SK-N-SH (cell line): ENCODE data around the gene ZMIZ1. TPM values are rescaled to one million over a fixed set of nuclear protein-coding genes. Genes with fewer than 3 reads are reported as not detected.

Experiments used
- CTCF ChIA-PET: fragments of 300-600, 350-600 bp; formaldehyde crosslinking; extraction: SDS; loops from one replicate; lab custom pipeline; 2021; lab: Yijun Ruan, JAX
- POLR2A ChIA-PET: fragments of 350-600 bp; sonication (Branson Sonifier 250); formaldehyde crosslinking; extraction: SDS; loops from one replicate; lab custom pipeline; 2020; ENCODE audit warnings: antibody characterized with exemption, inconsistent platforms; lab: Yijun Ruan, JAX
- DNase-seq: peaks from one replicate; pipeline ENCODE4 v3.0.0; 2012
- H2AFZ ChIP-seq: fragments of 200-600 bp; sonication (generic); 2 replicates; pipeline ENCODE4 v1.8.1; 2016; ENCODE audit warnings: antibody characterized with exemption, mild to moderate bottlenecking, low read depth
- H3F3A ChIP-seq: fragments of 200-600 bp; sonication (generic); replicated peaks from 2 replicates; pipeline ENCODE3; 2016; ENCODE audit warnings: antibody characterized with exemption, mild to moderate bottlenecking; ENCODE audit not compliant: insufficient read depth
- H3K27ac ChIP-seq, 2 experiments: fragments of 200-500 bp in 1 of 2; fragments of 200-600 bp in 1 of 2; sonication (Bioruptor generic) in 1 of 2; sonication (generic), shearing (Covaris generic) in 1 of 2; 2 replicates each; pipeline versions ENCODE4 v1.5.1 to v1.6.1; 2014 to 2016; ENCODE audit warnings: low read depth in 2 of 2, inconsistent platforms in 1 of 2, low read length in 1 of 2, mild to moderate bottlenecking in 1 of 2, mixed read lengths in 1 of 2
- H3K27me3 ChIP-seq: fragments of 200-600 bp; sonication (generic), shearing (Covaris generic); 2 replicates; pipeline ENCODE4 v1.6.1; 2016; ENCODE audit warnings: mixed run types; ENCODE audit not compliant: insufficient read depth
- H3K36me3 ChIP-seq, 2 experiments: fragments of 200-500 bp in 1 of 2; fragments of 200-600 bp in 1 of 2; sonication (Bioruptor generic) in 1 of 2; sonication (generic) in 1 of 2; replicated peaks in 1 of 2; 2 replicates each; pipeline versions ENCODE3 to v1.5.1; 2014 to 2016; ENCODE audit warnings: low read length in 1 of 2, mild to moderate bottlenecking in 1 of 2; ENCODE audit not compliant: insufficient read depth in 2 of 2, control insufficient read depth in 1 of 2
- H3K4me1 ChIP-seq, 2 experiments: fragments of 200-500 bp in 1 of 2; fragments of 200-600 bp in 1 of 2; sonication (Bioruptor generic) in 1 of 2; sonication (generic), shearing (Covaris generic) in 1 of 2; 2 replicates each; pipeline versions ENCODE4 v1.5.1 to v1.6.1; 2014 to 2016; ENCODE audit warnings: low read depth in 1 of 2, low read length in 1 of 2, mixed run types in 1 of 2; ENCODE audit not compliant: insufficient read depth in 2 of 2, control insufficient read depth in 1 of 2
- H3K4me2 ChIP-seq: fragments of 200-600 bp; sonication (generic), shearing (Covaris generic); 2 replicates; pipeline ENCODE4 v1.6.1; 2017; ENCODE audit warnings: mixed run types
- H3K4me3 ChIP-seq, 2 experiments: fragments of 200-500 bp in 1 of 2; fragments of 200-600 bp in 1 of 2; sonication (Bioruptor generic) in 1 of 2; sonication (generic), shearing (Covaris generic) in 1 of 2; 2 replicates each; pipeline versions ENCODE4 v1.5.1 to v1.8.1; 2014 to 2016; ENCODE audit warnings: low read depth in 2 of 2, inconsistent platforms in 1 of 2, low read length in 1 of 2, mild to moderate bottlenecking in 1 of 2, mixed read lengths in 1 of 2, moderate library complexity in 1 of 2
- H3K79me2 ChIP-seq: fragments of 200-600 bp; sonication (generic); 2 replicates; pipeline ENCODE4 v1.8.1; 2017; ENCODE audit warnings: mild to moderate bottlenecking; ENCODE audit not compliant: insufficient read depth
- H3K9ac ChIP-seq: fragments of 200-600 bp; sonication (generic); 2 replicates; pipeline ENCODE4 v1.6.1; 2017; ENCODE audit warnings: mixed run types
- H3K9me2 ChIP-seq: fragments of 200-600 bp; sonication (generic); 2 replicates; pipeline ENCODE4 v1.6.1; 2017; ENCODE audit warnings: mixed run types
- H3K9me3 ChIP-seq: fragments of 200-600 bp; sonication (generic); 2 replicates; pipeline ENCODE4 v1.6.1; 2017; ENCODE audit warnings: mixed run types, mild to moderate bottlenecking, moderate library complexity
- H4K20me1 ChIP-seq: fragments of 200-600 bp; sonication (generic); 2 replicates; pipeline ENCODE4 v1.6.1; 2017; ENCODE audit warnings: mild to moderate bottlenecking, mixed run types; ENCODE audit not compliant: insufficient read depth
- FOXJ3 ChIP-seq: sonication (generic); formaldehyde crosslinking; IDR thresholded peaks from 2 replicates; pipeline ENCODE4 v1.5.1; 2020; ENCODE audit warnings: mild to moderate bottlenecking, missing genetic modification reagents
- FOXM1 ChIP-seq: IDR thresholded peaks from 2 replicates; pipeline ENCODE4 v1.4.0; 2012; ENCODE audit warnings: low read depth, mild to moderate bottlenecking
- GABPA ChIP-seq: IDR thresholded peaks from 2 replicates; pipeline ENCODE4 v1.4.0; 2012; ENCODE audit warnings: low read depth, mild to moderate bottlenecking
- RAD21 ChIP-seq: IDR thresholded peaks from 2 replicates; pipeline ENCODE4 v1.6.1; 2012; ENCODE audit warnings: mild to moderate bottlenecking, low read length
- TEAD4 ChIP-seq: IDR thresholded peaks from 2 replicates; pipeline ENCODE4 v1.4.0; 2012; ENCODE audit warnings: mild to moderate bottlenecking, borderline replicate concordance; ENCODE audit not compliant: insufficient read depth
- WGBS: methylation state at CpG from one replicate; pipeline ENCODE4 v1.1.6; 2017; ENCODE audit warnings: low lambda C conversion rate; 5-methylcytosine and 5-hydroxymethylcytosine counted together
- polyA plus RNA-seq, 3 experiments: library from polyadenylated mRNA; depleted of rRNA; stranded (reverse); fragments of >200 nt; gene quantifications; 2 replicates each; pipeline ENCODE4 v1.2.3, GENCODE V29; 2012
- TF ChIP-seq, protein P1 (sequence below): IDR thresholded peaks from 2 replicates; pipeline ENCODE4 v1.4.0; 2012; ENCODE audit warnings: low read depth, borderline replicate concordance
- TF ChIP-seq, protein P2 (sequence below): fragments of 150-350 bp; IDR thresholded peaks from 2 replicates; pipeline ENCODE4 v1.6.1; 2017; ENCODE audit warnings: antibody characterized with exemption, low read length, low read depth, borderline replicate concordance

Gene ZMIZ1
- polyA plus RNA-seq, 1 of the 3 experiments (the other 2 are of a cell fraction): 23.5 TPM

DNA sequence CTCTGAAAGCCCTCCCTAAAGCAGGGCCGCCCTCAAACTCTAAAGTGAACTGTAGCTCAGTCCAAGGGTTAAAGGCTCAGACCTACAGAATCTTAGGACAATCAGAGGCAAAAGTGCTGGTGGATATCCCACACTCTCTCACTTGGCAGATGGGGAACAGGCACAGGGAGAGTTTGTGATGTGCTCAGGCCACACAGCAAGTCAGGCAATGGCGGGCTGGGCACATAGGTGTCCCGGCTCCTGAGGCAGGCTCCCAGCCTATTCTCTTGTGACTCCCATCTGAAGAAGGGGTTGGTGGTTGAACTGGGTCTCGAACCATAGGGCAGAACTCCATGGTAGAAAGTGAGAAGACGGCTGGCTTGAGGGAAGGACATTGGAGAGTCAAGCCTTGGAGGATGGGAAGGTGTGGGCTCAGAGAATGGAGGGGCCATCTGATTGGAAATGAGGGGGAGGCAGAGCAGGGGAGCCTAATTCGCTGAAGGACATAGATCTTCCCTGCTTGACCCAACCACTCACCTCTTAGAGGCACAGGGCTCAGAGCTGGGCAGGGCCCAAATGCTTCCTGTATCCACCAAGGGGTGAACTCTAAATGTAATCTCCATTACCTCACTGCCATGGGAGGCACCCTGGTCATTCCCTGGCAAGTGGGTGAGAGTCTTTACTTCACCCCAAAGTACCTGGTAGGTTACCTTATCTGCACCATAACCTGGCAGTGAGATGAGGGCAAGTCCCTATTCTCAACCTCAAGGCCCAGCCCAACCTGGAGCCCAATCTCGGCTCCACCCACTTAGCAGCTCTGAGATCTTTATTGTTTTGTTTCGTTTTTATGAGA, 4.9 kb upstream of the ZMIZ1 start:
- 88% methylated on average over 8 of the region's 8 CpGs for WGBS
- no peak for DNase-seq
- POLR2A ChIA-PET: no interaction called here
- Histone ChIP-seq H4K20me1 (no peaks in the 10 kb centered on the region), H3K4me1 (peaks cover 0 to 24% of the 10 kb centered on the region in 2 experiments; a peak in 1 of 4 replicates), H3K4me2 (no peak overlapping the region), H3F3A (peaks cover 4% of the 10 kb centered on the region), H3K79me2 (no peaks in the 10 kb centered on the region), H3K27me3 (no peaks in the 10 kb centered on the region), H3K9me2 (no peaks in the 10 kb centered on the region), H3K36me3 (no peaks in the 10 kb centered on the region), H3K27ac (no peak overlapping the region), H2AFZ (no peak overlapping the region), H3K4me3 (no peak overlapping the region)
- CTCF ChIA-PET: interaction anchor here (0.7 to 14.5 kb wide), 7 partner anchors 8 to 1016 kb away, joined by 3 to 129 read pairs (median 4); no protein-coding TSS in a partner anchor
- TF ChIP-seq FOXM1 (no peak), GABPA (no peak)
- TF ChIP-seq, protein P1, sequence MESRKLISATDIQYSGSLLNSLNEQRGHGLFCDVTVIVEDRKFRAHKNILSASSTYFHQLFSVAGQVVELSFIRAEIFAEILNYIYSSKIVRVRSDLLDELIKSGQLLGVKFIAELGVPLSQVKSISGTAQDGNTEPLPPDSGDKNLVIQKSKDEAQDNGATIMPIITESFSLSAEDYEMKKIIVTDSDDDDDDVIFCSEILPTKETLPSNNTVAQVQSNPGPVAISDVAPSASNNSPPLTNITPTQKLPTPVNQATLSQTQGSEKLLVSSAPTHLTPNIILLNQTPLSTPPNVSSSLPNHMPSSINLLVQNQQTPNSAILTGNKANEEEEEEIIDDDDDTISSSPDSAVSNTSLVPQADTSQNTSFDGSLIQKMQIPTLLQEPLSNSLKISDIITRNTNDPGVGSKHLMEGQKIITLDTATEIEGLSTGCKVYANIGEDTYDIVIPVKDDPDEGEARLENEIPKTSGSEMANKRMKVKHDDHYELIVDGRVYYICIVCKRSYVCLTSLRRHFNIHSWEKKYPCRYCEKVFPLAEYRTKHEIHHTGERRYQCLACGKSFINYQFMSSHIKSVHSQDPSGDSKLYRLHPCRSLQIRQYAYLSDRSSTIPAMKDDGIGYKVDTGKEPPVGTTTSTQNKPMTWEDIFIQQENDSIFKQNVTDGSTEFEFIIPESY: no peak
- TF ChIP-seq, protein P2, sequence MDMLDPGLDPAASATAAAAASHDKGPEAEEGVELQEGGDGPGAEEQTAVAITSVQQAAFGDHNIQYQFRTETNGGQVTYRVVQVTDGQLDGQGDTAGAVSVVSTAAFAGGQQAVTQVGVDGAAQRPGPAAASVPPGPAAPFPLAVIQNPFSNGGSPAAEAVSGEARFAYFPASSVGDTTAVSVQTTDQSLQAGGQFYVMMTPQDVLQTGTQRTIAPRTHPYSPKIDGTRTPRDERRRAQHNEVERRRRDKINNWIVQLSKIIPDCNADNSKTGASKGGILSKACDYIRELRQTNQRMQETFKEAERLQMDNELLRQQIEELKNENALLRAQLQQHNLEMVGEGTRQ: no peak
- TF ChIP-seq, all 33 proteins: peak for 0
- Histone ChIP-seq H3K9me3 (no peaks in the 10 kb centered on the region), H3K9ac (no peak overlapping the region)

DNA sequence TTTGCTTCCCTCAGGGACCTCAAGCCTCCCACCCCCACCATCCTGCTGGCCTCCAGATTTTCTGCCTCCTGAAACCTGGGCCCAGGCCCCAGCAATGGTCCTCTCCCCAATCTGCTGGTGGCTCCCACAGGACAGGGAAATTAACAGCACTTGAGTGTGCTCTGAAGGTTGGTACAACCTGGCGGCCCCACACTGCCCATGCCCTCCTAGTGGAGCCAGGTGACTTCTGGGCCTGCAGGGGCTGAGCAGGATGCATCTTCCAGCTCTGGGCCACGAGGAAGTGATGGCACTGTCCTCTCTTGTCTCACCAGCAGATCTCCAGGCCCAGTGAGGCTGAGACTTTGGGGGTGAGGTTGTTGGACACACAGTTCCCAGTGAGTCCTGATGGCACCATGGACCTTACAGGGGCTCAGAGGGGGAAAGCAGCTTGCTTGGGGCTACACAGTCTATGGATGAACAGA, 3.6 kb upstream of the ZMIZ1 start:
- no peaks in the 10 kb centered on the region for H3K9me3 ChIP-seq
- no peaks in the 10 kb centered on the region for H3K27me3 ChIP-seq
- peaks cover 0 to 24% of the 10 kb centered on the region in 2 experiments; a peak in 1 of 4 replicates for H3K4me1 ChIP-seq
- no peak for DNase-seq
- TF ChIP-seq FOXJ3: no peak
- TF ChIP-seq RAD21: no peak
- no peak for TF ChIP-seq FOXM1
- no peak for TF ChIP-seq TEAD4
- no peak overlapping the region for H3K4me2 ChIP-seq
- no peak overlapping the region for H3K27ac ChIP-seq
- no peaks in the 10 kb centered on the region for H3K36me3 ChIP-seq
- no peak overlapping the region for H3K4me3 ChIP-seq
- peaks cover 4% of the 10 kb centered on the region for H3F3A ChIP-seq
- peaks cover 12% of the 10 kb centered on the region for H3K79me2 ChIP-seq
- ChIA-PET CTCF (interaction anchor here (2.8 to 14.5 kb wide), 4 partner anchors 13 to 131 kb away, joined by 12 to 129 read pairs (median 24); no protein-coding TSS in a partner anchor), POLR2A (interaction anchor here (1.6 kb wide), 1 partner anchor 37 kb away, joined by 6 read pairs; no protein-coding TSS in a partner anchor)
- H3K9ac ChIP-seq: no peak overlapping the region
- H4K20me1 ChIP-seq: peaks cover 4% of the 10 kb centered on the region; the same call in 1 of the 2 replicates
- no peak overlapping the region for H2AFZ ChIP-seq
- H3K9me2 ChIP-seq: no peaks in the 10 kb centered on the region
- WGBS: no CpG with 5 or more reads among the region's 2 CpGs
